NCI-H526 (cell line): ENCODE measurements around the gene TMEM132D.

ENCODE experiments used
- DNase-seq, 2 experiments: peaks; one replicate each; lab custom pipeline; 2025; lab: John Stamatoyannopoulos, UW

TMEM132D gene

GRCh38 chr12:129339336-129339735 is 564.5 kb downstream of the TMEM132D start:
- no peak for DNase-seq

GRCh38 chr12:129337413-129337812 is 566.4 kb downstream of the TMEM132D start:
- DNase-seq, result no peak

GRCh38 chr12:129335773-129336172 is 568.1 kb downstream of the TMEM132D start:
- no peak for DNase-seq

- peak in 1 of 2 experiments; percentile 87 for DNase-seq
Measured at GRCh38 chr12:129332286-129332685, 571.5 kb downstream of the TMEM132D start.

DNA sequence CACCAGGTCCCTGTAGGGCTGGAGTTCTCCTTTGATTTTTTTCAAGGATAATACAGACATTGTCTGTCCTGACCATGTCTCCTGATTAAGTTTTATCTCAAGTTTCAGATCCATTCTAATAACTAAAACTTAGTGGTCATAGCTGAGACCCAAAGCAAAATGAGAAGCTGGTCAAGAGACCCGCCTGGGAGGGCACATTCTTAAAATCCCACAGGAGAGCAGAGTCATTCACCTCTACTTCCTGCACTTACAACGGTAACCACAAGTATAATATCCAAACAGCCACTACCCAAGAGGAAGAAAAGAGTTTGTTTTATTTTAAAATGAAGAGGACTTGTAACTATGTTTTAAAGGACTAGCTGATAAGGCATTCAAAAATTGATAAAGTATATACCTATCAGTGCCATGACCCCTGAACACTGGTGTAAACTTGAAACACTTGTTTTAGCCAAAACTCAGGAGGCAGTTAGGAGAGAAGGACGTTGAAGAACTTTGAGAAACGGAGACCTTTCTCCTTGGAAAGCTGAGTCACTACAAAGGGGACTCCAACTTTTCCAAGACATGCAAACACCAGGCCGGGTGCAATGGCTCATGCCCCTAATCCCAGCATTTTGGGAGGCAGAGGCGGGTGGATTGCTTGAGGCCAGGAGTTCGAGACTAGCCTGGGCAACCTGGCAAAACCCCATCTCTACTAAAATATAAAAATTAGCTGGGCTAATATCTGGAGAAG is 572.3 kb downstream of the TMEM132D start:
- no peak for DNase-seq

DNA sequence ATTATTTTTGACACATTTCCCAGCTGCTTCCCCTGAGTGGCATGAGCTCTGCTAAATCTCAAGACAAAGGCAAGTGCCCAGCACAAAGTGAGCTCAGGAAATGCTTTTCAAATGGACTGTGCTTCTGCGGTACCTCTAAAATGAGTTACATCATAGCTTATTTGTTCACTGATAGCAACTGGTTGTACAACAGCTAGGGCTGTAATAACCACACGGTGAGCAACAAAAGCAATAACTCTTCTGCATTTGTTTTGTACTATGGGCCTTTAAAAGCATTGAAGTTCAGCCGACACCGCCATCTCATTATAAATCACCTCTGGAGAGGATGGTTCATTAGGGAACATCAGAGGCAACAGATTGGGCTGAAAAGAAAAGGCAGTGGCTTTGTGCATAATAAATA is 575.6 kb downstream of the TMEM132D start:
- no peak for DNase-seq

GRCh38 chr12:129325566-129325965 is 578.3 kb downstream of the TMEM132D start:
- no peak for DNase-seq

DNA sequence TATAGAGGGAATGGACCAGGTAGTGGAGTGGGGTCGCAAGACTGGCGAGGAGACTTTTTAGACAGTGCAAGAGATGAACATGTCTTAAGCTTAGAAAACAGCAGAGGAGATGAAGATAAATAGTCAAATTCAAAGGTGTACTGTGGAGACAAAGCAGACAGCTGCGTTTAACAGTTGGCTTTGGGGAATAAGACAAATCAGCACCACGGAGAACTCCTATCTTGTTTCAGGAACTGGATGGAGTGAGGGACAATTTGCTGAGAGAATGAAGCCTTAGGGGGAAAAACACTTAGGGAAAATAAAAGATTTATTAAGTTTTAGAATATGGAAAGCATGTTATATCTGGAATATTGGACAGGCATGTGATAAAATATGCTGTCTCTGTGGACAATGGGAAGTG is 591.8 kb downstream of the TMEM132D start:
- DNase-seq, result peak; percentile 24 to 49

DNA sequence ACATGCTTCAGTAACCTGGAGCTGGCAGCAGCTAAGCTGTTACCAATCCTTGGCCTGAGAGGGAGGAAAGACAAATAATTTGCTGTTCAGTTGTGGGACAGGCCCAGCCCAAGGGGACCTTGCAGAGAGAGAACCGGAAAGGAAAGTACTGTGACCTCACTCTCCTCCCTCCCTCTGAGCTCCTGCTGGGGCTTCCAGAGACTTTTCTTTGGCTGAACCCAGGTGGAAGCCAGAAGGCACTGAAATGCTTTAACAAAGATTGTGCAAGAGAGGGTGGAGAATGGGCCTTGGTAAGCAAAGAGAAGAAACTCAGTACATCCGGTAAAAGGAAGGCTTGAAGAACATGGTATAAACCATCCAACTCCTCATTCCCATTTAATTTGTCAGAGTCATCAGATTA is 593.5 kb downstream of the TMEM132D start:
- DNase-seq, result peak; percentile 57 to 74

- no peak for DNase-seq
Measured at GRCh38 chr12:129305851-129306250, 598.0 kb downstream of the TMEM132D start.

- DNase-seq, result no peak
Measured at GRCh38 chr12:129304529-129304928, 599.3 kb downstream of the TMEM132D start.

DNA sequence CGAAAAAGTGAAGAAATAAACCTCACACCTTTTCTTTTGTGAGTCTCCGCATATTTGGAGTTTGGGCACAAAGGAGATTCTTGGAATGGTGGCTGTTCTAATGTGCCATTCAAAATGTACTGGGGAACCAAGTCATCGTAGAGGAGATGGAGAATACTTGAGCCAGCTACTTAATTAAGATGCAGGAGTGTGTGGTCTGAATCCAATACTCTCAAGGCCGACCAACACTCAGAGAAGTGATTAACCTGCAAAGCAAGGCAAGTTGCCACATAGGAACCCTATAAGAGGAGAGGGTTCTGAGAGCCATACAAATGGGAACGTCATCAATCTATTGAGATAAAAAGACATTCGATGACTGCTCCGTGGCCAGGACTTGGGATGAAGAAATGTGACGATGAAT is 603.8 kb downstream of the TMEM132D start:
- DNase-seq, result peak in 1 of 2 experiments; percentile 69

DNA sequence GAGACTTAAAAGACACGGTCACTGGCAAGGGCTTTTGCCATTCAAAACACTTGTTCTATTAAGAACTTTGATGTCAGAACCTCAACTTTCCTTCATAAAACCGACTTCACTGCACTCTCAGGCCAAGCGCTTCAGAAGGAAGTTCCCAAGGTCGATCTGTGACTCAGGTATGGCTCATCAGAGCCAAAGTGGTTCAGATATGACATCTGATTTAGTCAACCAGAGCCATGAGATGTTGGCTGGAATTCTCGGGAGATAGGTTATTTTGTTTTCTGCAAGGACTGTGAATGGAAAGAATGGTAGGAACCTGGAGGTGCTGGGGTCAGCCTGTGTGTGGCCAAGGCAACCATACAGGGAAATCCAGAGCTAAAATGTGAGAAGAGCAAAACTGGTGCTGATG is 604.9 kb downstream of the TMEM132D start:
- no peak for DNase-seq

- DNase-seq, result no peak
Measured at GRCh38 chr12:129296671-129297070, 607.2 kb downstream of the TMEM132D start.

DNA sequence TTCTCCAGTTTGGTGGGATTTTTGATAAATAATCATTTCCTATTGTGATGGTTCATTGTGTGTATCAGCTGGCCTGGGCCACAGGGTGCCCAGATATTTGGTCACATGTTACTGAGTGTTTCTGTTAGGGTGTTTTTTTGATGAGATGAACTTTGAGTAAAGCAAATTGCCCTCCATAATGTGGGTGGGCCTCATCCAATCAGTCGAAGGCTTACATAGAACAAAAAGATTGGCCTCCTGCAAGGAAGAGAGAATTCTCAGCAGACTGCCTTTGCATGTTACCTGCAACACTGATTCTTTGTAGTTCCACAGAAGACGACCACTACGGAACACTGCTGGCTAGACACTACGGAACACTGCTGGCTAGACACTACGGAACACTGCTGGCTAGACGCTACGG is 609.0 kb downstream of the TMEM132D start:
- DNase-seq, result no peak

DNA sequence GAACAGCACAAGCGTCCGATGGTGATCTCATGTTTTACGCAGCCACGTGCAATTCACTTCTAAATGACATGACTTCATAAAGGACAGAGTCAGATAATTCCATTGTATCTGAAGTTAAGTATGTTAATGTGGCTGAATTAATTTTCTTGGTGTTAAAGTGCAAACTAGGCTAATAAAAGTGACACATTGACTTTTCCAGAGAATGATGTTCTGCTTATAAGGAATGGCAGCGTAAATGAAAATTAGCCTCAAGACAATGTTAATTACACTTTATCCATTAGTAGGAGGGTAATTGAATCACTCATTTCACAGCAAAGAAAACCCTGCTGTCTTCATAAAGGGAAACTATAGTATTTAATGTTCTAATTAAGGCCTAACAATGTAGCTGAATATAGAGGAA is 624.1 kb downstream of the TMEM132D start:
- DNase-seq, result no peak

DNA sequence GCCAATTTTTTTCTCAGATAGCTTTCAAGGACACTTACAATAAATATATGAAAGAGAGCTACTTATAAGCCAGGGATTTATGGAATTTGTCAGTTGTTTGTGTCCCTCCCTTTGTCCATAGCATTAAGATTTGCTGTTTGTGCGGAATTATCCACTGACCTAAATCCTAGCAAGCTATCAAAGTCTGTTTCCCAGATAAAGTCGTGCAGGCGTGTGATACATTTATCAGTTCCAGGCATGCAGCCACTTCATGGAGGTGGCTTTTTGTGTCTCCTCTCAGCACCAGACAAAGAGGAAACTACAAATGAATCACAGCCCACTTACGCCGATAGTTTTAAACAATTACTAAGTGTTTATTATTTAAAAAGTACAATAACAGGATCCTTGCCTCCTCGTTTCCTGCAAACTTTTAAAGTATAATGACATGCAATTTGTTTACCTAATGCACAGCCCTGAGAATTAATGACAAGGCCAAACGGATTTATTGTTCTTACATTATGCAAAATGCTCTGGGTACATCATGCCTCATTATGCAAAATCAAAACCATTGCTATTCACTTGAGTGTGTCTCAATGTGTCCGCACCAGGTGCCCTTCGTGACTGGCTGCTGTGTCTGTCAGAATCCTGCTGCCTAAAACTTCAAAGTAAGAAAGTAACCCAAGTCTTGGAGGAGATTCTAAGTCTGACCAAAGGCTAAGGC is 627.3 kb downstream of the TMEM132D start:
- peak; percentile 90 to 91 for DNase-seq

DNA sequence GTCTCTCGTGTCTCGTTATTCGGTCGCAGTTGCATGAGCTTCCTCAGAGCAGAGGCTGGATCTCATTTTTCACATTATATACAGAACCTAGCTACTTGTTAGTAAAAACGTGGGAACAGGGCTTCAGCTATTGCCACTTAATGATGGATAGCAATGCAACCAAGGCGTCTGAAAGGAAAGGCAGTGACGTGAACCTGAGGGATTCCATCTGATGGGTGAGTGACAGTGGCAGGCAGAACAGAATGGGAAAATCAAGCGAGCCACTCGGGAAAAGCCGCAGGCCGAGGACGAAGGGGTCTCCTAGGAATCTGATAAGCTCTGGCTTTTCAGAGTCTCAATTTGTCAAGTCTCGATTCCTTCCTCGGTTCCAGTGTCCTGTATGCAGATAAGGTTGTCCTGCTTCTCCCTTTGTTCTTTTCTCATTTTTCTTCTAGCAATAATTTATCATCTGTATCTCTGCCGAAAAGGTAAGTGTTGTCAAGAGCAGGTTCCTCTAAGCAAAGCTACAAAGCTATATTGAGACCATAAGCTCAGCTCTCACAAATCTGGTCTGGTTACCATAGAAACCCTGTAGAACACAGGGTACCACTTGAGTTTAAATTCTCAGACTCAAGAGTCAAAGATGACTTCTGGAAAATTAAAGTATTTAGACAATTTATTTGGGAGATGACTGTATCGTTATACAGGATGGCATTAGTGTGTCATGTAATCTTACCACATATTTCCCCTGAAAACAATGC is 633.9 kb downstream of the TMEM132D start:
- DNase-seq, result no peak

- no peak for DNase-seq
Measured at GRCh38 chr12:129258781-129259318, 645.0 kb downstream of the TMEM132D start.

- no peak for DNase-seq
Measured at GRCh38 chr12:129257524-129257923, 646.3 kb downstream of the TMEM132D start.

DNA sequence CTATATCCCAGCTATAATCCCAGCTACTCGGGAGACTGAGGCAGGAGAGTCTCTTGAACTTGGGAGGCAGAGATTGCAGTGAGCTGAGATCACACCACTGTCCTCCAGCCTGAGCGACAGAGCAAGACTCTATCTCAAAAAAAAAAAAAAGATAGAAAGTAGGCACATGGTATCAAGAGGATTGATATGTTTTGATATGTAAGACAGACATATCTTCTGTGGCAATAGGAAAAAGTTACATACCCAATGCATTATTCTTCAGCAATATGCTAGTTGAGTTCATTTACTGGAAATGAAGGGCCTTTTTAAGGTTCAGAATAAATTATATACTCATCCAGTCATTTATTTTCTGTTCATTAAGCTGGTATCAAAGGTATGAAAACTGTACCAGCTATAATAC is 657.2 kb downstream of the TMEM132D start:
- no peak for DNase-seq

DNA sequence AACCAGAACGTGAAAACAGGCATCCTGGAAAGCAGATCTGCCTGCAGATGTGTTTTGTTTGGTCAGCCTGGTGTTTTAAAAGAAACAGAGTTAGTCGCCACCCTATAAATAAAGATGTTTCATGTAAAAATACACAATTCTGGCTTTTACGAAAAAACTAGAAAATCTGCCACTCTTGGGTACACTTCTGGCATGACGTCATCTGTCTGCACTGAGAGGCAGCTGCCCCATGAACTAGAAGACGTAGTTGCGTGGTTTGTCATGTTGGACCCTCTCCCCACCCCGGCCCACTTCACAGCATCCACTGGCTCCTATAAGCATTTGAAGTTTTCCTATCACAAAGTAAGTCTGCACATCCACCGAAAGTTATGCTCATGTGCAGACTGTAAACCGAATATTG is 658.1 kb downstream of the TMEM132D start:
- no peak for DNase-seq

DNA sequence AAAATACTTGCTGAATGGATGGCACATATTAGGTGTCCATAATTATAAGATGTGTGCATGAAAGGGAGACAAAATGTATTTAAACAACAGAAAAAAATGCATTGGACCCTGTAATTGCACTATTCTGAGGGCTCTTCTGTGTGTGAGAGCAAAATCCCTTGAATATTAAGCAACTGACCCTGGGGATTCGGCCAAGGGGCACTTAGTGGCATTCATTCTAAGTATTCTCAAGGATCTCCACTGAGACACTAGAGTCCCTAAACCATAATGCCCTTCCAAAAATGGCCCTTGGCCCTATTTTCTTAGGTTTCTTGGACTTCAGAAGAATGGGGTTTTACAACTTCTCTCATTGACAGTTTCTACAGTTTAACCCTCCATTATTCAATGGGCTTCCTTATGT is 662.0 kb downstream of the TMEM132D start:
- DNase-seq, result no peak
